K562 (cell line): ENCODE measurements around the gene TAF15. TPM values are rescaled to one million over a fixed set of nuclear protein-coding genes. Genes with fewer than 3 reads are reported as not detected.

Source experiments
- ATAC-seq: fragments of 200-7000 bp; cut with Tn5 transposase; 3 replicates; pipeline ENCODE4 v1.9.1; 2020; ENCODE audit warnings: moderate library complexity
- BruUV-seq: library from RNA; stranded (reverse); fragments of 400-500 nt; replicated peaks from 2 replicates; lab custom pipeline; 2021; lab: Mats Ljungman, UMichigan
- CTCF ChIA-PET: fragments of 300-600 bp; formaldehyde crosslinking; extraction: SDS; loops from one replicate; lab custom pipeline; 2021; ENCODE audit warnings: low intra/inter-chr PET ratio; lab: Yijun Ruan, JAX
- POLR2A ChIA-PET: fragments of 300-600, 350-650 bp; sonication (Branson Sonifier 250); formaldehyde crosslinking; extraction: SDS; loops from one replicate; lab custom pipeline; 2021; ENCODE audit warnings: antibody characterized with exemption, inconsistent platforms; lab: Yijun Ruan, JAX
- DNase-seq, 4 experiments: peaks; one replicate each; pipeline versions ENCODE4 v3.0.0 to v3.0.0-alpha.2; 2011 to 2018; ENCODE audit warnings: low spot score in 3 of 4, mixed read lengths in 3 of 4; ENCODE audit errors: extremely low read depth in 1 of 4
- FAIRE-seq: peaks from 2 replicates; lab custom pipeline; 2011; peaks lifted over from hg19 to GRCh38; lab: Jason Lieb, UNC
- H2AFZ ChIP-seq: 2 replicates; pipeline ENCODE4 v1.6.0; 2011; ENCODE audit warnings: low read depth, low read length, control low read depth, inconsistent platforms
- H3K27ac ChIP-seq: fragments of 200-600 bp; 3 replicates; pipeline ENCODE4 v1.8.0; 2011; ENCODE audit warnings: low read depth, mild to moderate bottlenecking, control low read depth, inconsistent platforms, low read length, moderate library complexity, mixed read lengths; ENCODE audit errors: extremely low read depth
- H3K27me3 ChIP-seq, 2 experiments: fragments of 300-600 bp in 1 of 2; 2 replicates in 1 of 2; 3 replicates in 1 of 2; pipeline versions ENCODE4 v1.6.0 to v1.8.0; 2011; ENCODE audit warnings: inconsistent platforms in 2 of 2, low read length in 2 of 2, mild to moderate bottlenecking in 1 of 2, mixed read lengths in 1 of 2, moderate library complexity in 1 of 2; ENCODE audit not compliant: control insufficient read depth in 2 of 2, insufficient read depth in 2 of 2
- H3K36me3 ChIP-seq: fragments of 300-600 bp; 3 replicates; pipeline ENCODE4 v1.8.0; 2011; ENCODE audit warnings: mild to moderate bottlenecking, low read length, inconsistent platforms; ENCODE audit not compliant: control insufficient read depth, insufficient read depth
- H3K4me1 ChIP-seq, 2 experiments: fragments of 200-600 bp in 1 of 2; replicated peaks in 1 of 2; 2 replicates in 1 of 2; 3 replicates in 1 of 2; pipeline versions ENCODE4 v1.5.1 to v1.8.0; 2011; ENCODE audit warnings: inconsistent platforms in 2 of 2, low read length in 2 of 2, mild to moderate bottlenecking in 1 of 2, mixed read lengths in 1 of 2, moderate library complexity in 1 of 2; ENCODE audit not compliant: control insufficient read depth in 2 of 2, insufficient read depth in 2 of 2
- H3K4me2 ChIP-seq: 2 replicates; pipeline ENCODE4 v1.6.1; 2011; ENCODE audit warnings: low read length, control low read depth, inconsistent platforms, mixed read lengths; ENCODE audit not compliant: insufficient read depth
- H3K4me3 ChIP-seq: fragments of 200-600 bp; sonication (generic), shearing (Covaris generic); 2 replicates; pipeline ENCODE4 v1.5.1; 2016; ENCODE audit warnings: control low read depth, inconsistent platforms
- H3K79me2 ChIP-seq: fragments of 200-600 bp; 3 replicates; pipeline ENCODE4 v1.8.0; 2011; ENCODE audit warnings: low read length, inconsistent platforms; ENCODE audit not compliant: control insufficient read depth, insufficient read depth
- H3K9ac ChIP-seq, 2 experiments: 2 replicates each; pipeline versions ENCODE4 v1.6.0 to v1.6.1; 2011; ENCODE audit warnings: low read depth in 2 of 2, low read length in 2 of 2, control low read depth in 1 of 2, inconsistent platforms in 1 of 2, mild to moderate bottlenecking in 1 of 2, mixed read lengths in 1 of 2; ENCODE audit not compliant: insufficient read depth in 1 of 2
- H3K9me1 ChIP-seq: one replicate; pipeline ENCODE4 v1.6.0; 2011; ENCODE audit warnings: inconsistent platforms, mild to moderate bottlenecking, low read length, moderate library complexity; ENCODE audit not compliant: control insufficient read depth, insufficient read depth
- H3K9me3 ChIP-seq: replicated peaks from 2 replicates; pipeline ENCODE4 v1.5.1; 2011; ENCODE audit warnings: low read depth, low read length, inconsistent platforms; ENCODE audit not compliant: control insufficient read depth, insufficient read depth
- H4K20me1 ChIP-seq: replicated peaks from 2 replicates; pipeline ENCODE4 v1.6.1; 2011; ENCODE audit warnings: low read length, inconsistent platforms, mixed read lengths; ENCODE audit not compliant: control insufficient read depth, insufficient read depth
- CBX8 ChIP-seq: fragments of 200-600 bp; sonication (generic); IDR thresholded peaks from 2 replicates; pipeline ENCODE4 v1.6.1; 2012; ENCODE audit warnings: borderline replicate concordance, mixed run types, low read depth, mild to moderate bottlenecking, moderate library complexity, mixed read lengths, low read length, control low read depth, inconsistent platforms; ENCODE audit not compliant: poor library complexity, severe bottlenecking; ENCODE audit errors: extremely low read depth
- CHD2 ChIP-seq: IDR thresholded peaks from 2 replicates; pipeline ENCODE4 v1.6.1; 2011; ENCODE audit warnings: low read depth, low read length
- GTF2B ChIP-seq: IDR thresholded peaks from 2 replicates; pipeline ENCODE4 v1.6.1; 2011; ENCODE audit not compliant: insufficient read length; ENCODE audit errors: extremely low read depth
- HDAC6 ChIP-seq: IDR thresholded peaks from 2 replicates; pipeline ENCODE4 v1.6.1; 2012; ENCODE audit warnings: low read depth, mild to moderate bottlenecking, control low read depth, inconsistent platforms, low read length, moderate library complexity
- MCM2 ChIP-seq: fragments of 450-650 bp; IDR thresholded peaks from 2 replicates; pipeline ENCODE4 v1.6.1; 2017; ENCODE audit warnings: low read depth, mild to moderate bottlenecking
- MEF2A ChIP-seq: IDR thresholded peaks from 2 replicates; pipeline ENCODE4 v1.6.1; 2011; ENCODE audit warnings: low read depth, mild to moderate bottlenecking, low read length, moderate library complexity; ENCODE audit not compliant: control insufficient read depth
- RCOR1 ChIP-seq, 2 experiments: IDR thresholded peaks; 2 replicates each; pipeline ENCODE4 v1.6.1; 2012; ENCODE audit warnings: low read depth in 2 of 2, low read length in 2 of 2, borderline replicate concordance in 1 of 2, improper control_type of control experiment in 1 of 2
- SMARCA5 ChIP-seq: fragments of 450-650 bp; IDR thresholded peaks from 2 replicates; pipeline ENCODE4 v1.6.1; 2016
- ZC3H11A ChIP-seq: IDR thresholded peaks from 2 replicates; pipeline ENCODE4 v1.6.1; 2012; ENCODE audit warnings: low read depth, low read length, improper control_type of control experiment
- ZNF263 ChIP-seq: sonication (generic); formaldehyde crosslinking; IDR thresholded peaks from 2 replicates; pipeline ENCODE4 v1.8.0; 2022; ENCODE audit warnings: mild to moderate bottlenecking, missing genetic modification reagents, borderline replicate concordance
- WGBS: fragments of 100-300 bp; shearing (Covaris generic); methylation state at CpG from one replicate; pipeline ENCODE4 v1.1.6; 2016; ENCODE audit warnings: low coverage, mixed read lengths; ENCODE audit not compliant: insufficient coverage; ENCODE audit errors: missing lambda C conversion rate; 5-methylcytosine and 5-hydroxymethylcytosine counted together
- in situ Hi-C: fragments of 300-500 bp; cut with MboI; formaldehyde crosslinking; loops from 4 replicates; pipeline ENCODE4 v1.15.0; 2018; ENCODE audit warnings: inconsistent platforms, mixed read lengths
- intact Hi-C: fragments of 100-400 bp; cut with micrococcal nuclease; formaldehyde crosslinking; loops from 2 replicates; pipeline ENCODE4 v1.14.2; 2022
- polyA plus RNA-seq, 8 experiments: library from polyadenylated mRNA; depleted of rRNA in 4 of 8; stranded (reverse) in 5 of 8; unstranded in 3 of 8; fragments of >200 nt; fragmentation: Nextera tagmentation in 2 of 8; fragmentation: Illumina TruSeq in 1 of 8; extraction: Ambion mirVana in 2 of 8; extraction: Trizol in 1 of 8; gene quantifications; 2 replicates each; pipeline versions ENCODE4 v1.2.1 to v1.2.3, GENCODE V29; 2011 to 2014; ENCODE audit warnings: inconsistent platforms in 1 of 8, missing spikeins in 1 of 8
- total RNA-seq, 7 experiments: library from RNA; depleted of rRNA in 6 of 7; stranded (reverse); fragments of >200 nt in 6 of 7; fragmentation: Illumina TruSeq in 2 of 7; extraction: Trizol in 2 of 7; gene quantifications; 2 replicates each; pipeline versions ENCODE4 v1.2.1 to v1.2.3, GENCODE V29; 2011 to 2021; ENCODE audit warnings: low replicate concordance in 1 of 7
- TF ChIP-seq, protein P1 (sequence below): fragments of 450-650 bp; formaldehyde crosslinking; conservative IDR thresholded peaks from 2 replicates; pipeline ENCODE4 v1.4.0; 2022; ENCODE audit warnings: mild to moderate bottlenecking, missing genetic modification characterization
- TF ChIP-seq, protein P2 (sequence below): fragments of 250-450 bp; sonication (Bioruptor Pico); IDR thresholded peaks from 2 replicates; pipeline ENCODE4 v1.8.0; 2021; ENCODE audit warnings: moderate library complexity, mild to moderate bottlenecking, inconsistent platforms

The TAF15 gene
- total and polyA plus RNA-seq, 9 of the 15 experiments (the other 6 are each of a cell fraction or from before 2014, with no cell fraction given) = 4.1 to 272 (median 56.8) TPM

- Histone ChIP-seq H3K9ac (no peak overlapping the region), H3K27me3 (no peaks in the 10 kb centered on the region), H4K20me1 (no peaks in the 10 kb centered on the region), H3K4me3 (no peak overlapping the region), H3K9me3 (no peaks in the 10 kb centered on the region), H3K27ac (no peak overlapping the region), H3K9me1 (no peaks in the 10 kb centered on the region), H3K4me1 (peaks cover 0 to 14% of the 10 kb centered on the region in 2 experiments; a peak in 3 of 5 replicates), H2AFZ (peak overlapping the region; percentile 62), H3K79me2 (no peaks in the 10 kb centered on the region), H3K4me2 (no peak overlapping the region), H3K36me3 (no peaks in the 10 kb centered on the region)
- no peak for DNase-seq
- intact Hi-C loops (no loop called here), in situ Hi-C loops (no loop called here)
- FAIRE-seq = no peak
- TF ChIP-seq SMARCA5 (no peak), ZNF263 (CRISPR knock-in tag) (no peak), CHD2 (no peak), HDAC6 (no peak), MCM2 (no peak), MEF2A (no peak), CBX8 (no peak), ZC3H11A (no peak), GTF2B (no peak), RCOR1 (IDR thresholded peaks at IDR 0.05; ENCODE audit: borderline replicate concordance in 1 of 2, low read depth in 2 of 2, low read length in 2 of 2) (no peak)
- TF ChIP-seq, protein P1, sequence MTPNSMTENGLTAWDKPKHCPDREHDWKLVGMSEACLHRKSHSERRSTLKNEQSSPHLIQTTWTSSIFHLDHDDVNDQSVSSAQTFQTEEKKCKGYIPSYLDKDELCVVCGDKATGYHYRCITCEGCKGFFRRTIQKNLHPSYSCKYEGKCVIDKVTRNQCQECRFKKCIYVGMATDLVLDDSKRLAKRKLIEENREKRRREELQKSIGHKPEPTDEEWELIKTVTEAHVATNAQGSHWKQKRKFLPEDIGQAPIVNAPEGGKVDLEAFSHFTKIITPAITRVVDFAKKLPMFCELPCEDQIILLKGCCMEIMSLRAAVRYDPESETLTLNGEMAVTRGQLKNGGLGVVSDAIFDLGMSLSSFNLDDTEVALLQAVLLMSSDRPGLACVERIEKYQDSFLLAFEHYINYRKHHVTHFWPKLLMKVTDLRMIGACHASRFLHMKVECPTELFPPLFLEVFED (CRISPR knock-in tag) = no peak
- TF ChIP-seq, protein P2, sequence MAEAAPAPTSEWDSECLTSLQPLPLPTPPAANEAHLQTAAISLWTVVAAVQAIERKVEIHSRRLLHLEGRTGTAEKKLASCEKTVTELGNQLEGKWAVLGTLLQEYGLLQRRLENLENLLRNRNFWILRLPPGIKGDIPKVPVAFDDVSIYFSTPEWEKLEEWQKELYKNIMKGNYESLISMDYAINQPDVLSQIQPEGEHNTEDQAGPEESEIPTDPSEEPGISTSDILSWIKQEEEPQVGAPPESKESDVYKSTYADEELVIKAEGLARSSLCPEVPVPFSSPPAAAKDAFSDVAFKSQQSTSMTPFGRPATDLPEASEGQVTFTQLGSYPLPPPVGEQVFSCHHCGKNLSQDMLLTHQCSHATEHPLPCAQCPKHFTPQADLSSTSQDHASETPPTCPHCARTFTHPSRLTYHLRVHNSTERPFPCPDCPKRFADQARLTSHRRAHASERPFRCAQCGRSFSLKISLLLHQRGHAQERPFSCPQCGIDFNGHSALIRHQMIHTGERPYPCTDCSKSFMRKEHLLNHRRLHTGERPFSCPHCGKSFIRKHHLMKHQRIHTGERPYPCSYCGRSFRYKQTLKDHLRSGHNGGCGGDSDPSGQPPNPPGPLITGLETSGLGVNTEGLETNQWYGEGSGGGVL = no peak
- no TSS peak for BruUV-seq
- WGBS = 42% methylated on average over 6 of the region's 6 CpGs
- POLR2A ChIA-PET = interaction anchor here (1.5 kb wide), 1 partner anchor 10 kb away, joined by 6 read pairs; no protein-coding TSS in a partner anchor
- ATAC-seq = no peak
- CTCF ChIA-PET = no interaction called here
Observed at GRCh38 chr17:35892091-35893035, 83.1 kb downstream of the TAF15 start.
